ENCODE data around the gene GRAMD2B. TPM values are rescaled to one million over a fixed set of nuclear protein-coding genes. Genes with fewer than 3 reads are reported as not detected.
"Not testable (repeated sequence)": the region's sequence is repeated elsewhere in the genome, so short reads cannot be mapped to it uniquely, and the experiment has no call there.

Gene GRAMD2B
- total and polyA plus RNA-seq, 5 donors from 2014 or later, result 6.5 to 16.8 (median 8.1) TPM

DNA sequence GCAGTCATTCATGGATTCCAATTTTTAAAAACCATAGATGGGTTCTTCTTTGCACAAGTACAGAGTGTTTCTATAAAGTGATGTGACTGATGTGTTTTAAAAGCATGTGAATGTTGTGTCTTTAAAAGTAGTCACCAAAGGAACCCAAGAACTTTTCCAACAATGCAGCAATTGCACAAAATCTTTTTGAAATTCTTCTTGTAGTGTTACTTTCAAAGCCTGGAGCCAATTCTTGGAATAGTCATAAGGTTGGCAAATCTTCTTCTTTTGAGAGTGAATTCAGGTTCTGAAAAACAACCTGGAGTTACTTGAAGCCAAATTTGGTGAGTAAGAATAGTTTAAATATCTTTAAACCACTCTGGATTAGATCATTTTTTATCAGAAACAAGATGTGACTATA is 10.5 kb downstream of the GRAMD2B start:
- no peak overlapping the region for H3K4me3 Mint-ChIP-seq
- H3K36me3 Mint-ChIP-seq, result peaks cover 40% of the 10 kb centered on the region

DNA sequence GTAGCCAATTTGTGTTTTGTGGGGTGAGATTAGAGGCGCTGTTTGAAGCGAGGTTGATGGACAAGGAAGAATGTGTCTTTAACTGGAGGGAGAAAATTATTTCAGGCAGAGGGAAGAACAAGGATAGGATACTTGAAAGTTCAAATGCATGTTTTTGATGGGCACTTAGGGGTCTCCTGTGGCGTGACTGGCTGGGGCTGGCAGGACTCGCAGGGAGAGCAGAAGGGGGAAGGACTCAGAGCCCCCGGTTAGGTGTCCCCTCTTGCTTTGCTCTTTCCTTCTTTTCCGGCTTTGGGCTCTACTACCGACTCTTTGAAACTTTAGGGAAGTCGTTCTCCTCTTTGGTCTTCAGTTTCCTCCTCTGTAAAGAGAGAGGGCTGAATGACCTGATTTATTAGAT is 12.1 kb downstream of the GRAMD2B start:
- no peaks in the 10 kb centered on the region for H3K4me1 ChIP-seq (ENCODE audit: control insufficient read depth, insufficient read depth, low read length, poor library complexity, severe bottlenecking)
- ATAC-seq (ENCODE audit: low read depth in 2 of 2), result no peak
- no peaks in the 10 kb centered on the region for H3K36me3 ChIP-seq (ENCODE audit: control insufficient read depth, insufficient read depth, low read length)
- Mint-ChIP-seq H3K4me3 (no peak overlapping the region), H3K4me1 (peaks cover 25 to 44% (median 28%) of the 10 kb centered on the region in 4 donors), H3K27me3 (no peaks in the 10 kb centered on the region), H3K9me3 (peaks cover 0 to 1% (median 0%) of the 10 kb centered on the region in 7 donors), H3K27ac (no peak overlapping the region), H3K36me3 (peaks cover 34% of the 10 kb centered on the region)
- H3K27ac ChIP-seq (ENCODE audit: insufficient read depth, low read length, poor library complexity, severe bottlenecking), result no peak overlapping the region
- no peaks in the 10 kb centered on the region for H3K27me3 ChIP-seq (ENCODE audit: control insufficient read depth, insufficient read depth, low read length)
- H3K9me3 ChIP-seq (ENCODE audit: control insufficient read depth in 2 of 2, low read length in 2 of 2), result no peaks in the 10 kb centered on the region
- H3K4me3 ChIP-seq (ENCODE audit: low read depth, low read length), result no peak overlapping the region
- no peak for DNase-seq

More for the DNA sequence above, 10.5 kb downstream of the GRAMD2B start:
- Histone ChIP-seq H3K9me3 (ENCODE audit: control insufficient read depth in 2 of 2, low read length in 2 of 2) (no peaks in the 10 kb centered on the region), H3K4me1 (ENCODE audit: control insufficient read depth, insufficient read depth, low read length, poor library complexity, severe bottlenecking) (no peaks in the 10 kb centered on the region), H3K36me3 (ENCODE audit: control insufficient read depth, insufficient read depth, low read length) (peaks cover under 1% of the 10 kb centered on the region), H3K27ac (ENCODE audit: insufficient read depth, low read length, poor library complexity, severe bottlenecking) (no peak overlapping the region), H3K27me3 (ENCODE audit: control insufficient read depth, insufficient read depth, low read length) (no peaks in the 10 kb centered on the region), H3K4me3 (ENCODE audit: low read depth, low read length) (no peak overlapping the region)
- no peak for DNase-seq
- H3K27me3 Mint-ChIP-seq, result no peaks in the 10 kb centered on the region
- H3K9me3 Mint-ChIP-seq, result peaks cover 0 to 1% (median 0%) of the 10 kb centered on the region in 7 donors
- no peak for ATAC-seq (ENCODE audit: low read depth in 2 of 2)
- H3K27ac Mint-ChIP-seq, result no peak overlapping the region
- H3K4me1 Mint-ChIP-seq, result peaks cover 31 to 47% (median 36%) of the 10 kb centered on the region in 4 donors

DNA sequence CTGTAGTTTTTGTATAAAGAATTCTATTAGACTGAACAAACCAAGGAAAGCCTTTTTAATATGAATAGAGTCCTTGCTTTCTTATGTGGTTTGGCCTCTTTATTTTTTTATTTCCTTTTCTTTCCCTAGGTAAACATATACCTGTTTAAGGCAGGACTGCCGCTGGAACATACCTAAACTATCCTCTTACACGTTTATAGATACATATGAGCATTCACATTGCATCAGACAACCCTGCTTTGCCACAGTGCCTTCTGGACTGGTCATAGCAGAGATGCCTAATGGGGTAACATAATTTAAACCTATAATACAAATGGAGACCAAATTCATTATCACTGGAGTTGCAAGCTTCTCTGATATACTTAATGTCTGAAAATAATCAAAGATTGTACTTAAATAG is 12.5 kb downstream of the GRAMD2B start:
- H3K36me3 Mint-ChIP-seq, result peaks cover 31% of the 10 kb centered on the region
- Histone ChIP-seq H3K27ac (ENCODE audit: insufficient read depth, low read length, poor library complexity, severe bottlenecking) (no peak overlapping the region), H3K4me1 (ENCODE audit: control insufficient read depth, insufficient read depth, low read length, poor library complexity, severe bottlenecking) (no peaks in the 10 kb centered on the region), H3K27me3 (ENCODE audit: control insufficient read depth, insufficient read depth, low read length) (no peaks in the 10 kb centered on the region), H3K4me3 (ENCODE audit: low read depth, low read length) (no peak overlapping the region), H3K36me3 (ENCODE audit: control insufficient read depth, insufficient read depth, low read length) (no peaks in the 10 kb centered on the region), H3K9me3 (ENCODE audit: control insufficient read depth in 2 of 2, low read length in 2 of 2) (no peaks in the 10 kb centered on the region)
- H3K4me1 Mint-ChIP-seq, result peaks cover 22 to 41% (median 26%) of the 10 kb centered on the region in 4 donors
- DNase-seq, result no peak
- no peaks in the 10 kb centered on the region for H3K27me3 Mint-ChIP-seq
- peak overlapping the region in 2 of 3 donors; percentile 15 to 39 for H3K27ac Mint-ChIP-seq
- no peak overlapping the region for H3K4me3 Mint-ChIP-seq
- no peak for ATAC-seq (ENCODE audit: low read depth in 2 of 2)
- H3K9me3 Mint-ChIP-seq, result peaks cover 0 to 4% (median 0%) of the 10 kb centered on the region in 7 donors

DNA sequence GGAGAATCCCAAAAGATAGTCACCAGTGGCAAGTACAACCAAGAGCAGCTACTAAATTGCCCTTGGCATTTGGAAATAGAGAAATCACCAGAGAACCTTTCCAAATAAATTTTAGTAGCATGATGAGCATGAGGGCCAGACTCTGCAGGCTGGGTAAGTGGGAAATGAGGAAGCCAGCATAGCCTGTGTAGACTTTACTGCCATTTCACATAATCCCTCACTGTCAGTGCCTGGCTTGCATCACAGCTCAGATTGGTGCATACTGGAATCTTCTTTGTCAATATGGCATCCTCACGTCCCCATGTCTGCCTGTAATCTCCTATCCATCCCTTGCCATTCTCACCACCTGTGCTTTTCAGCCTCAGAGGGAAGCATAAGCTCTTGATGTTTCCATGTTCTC is 14.5 kb downstream of the GRAMD2B start:
- Histone ChIP-seq H3K36me3 (ENCODE audit: control insufficient read depth, insufficient read depth, low read length) (no peaks in the 10 kb centered on the region), H3K9me3 (ENCODE audit: control insufficient read depth in 2 of 2, low read length in 2 of 2) (no peaks in the 10 kb centered on the region), H3K4me1 (ENCODE audit: control insufficient read depth, insufficient read depth, low read length, poor library complexity, severe bottlenecking) (no peaks in the 10 kb centered on the region), H3K27me3 (ENCODE audit: control insufficient read depth, insufficient read depth, low read length) (no peaks in the 10 kb centered on the region), H3K27ac (ENCODE audit: insufficient read depth, low read length, poor library complexity, severe bottlenecking) (no peak overlapping the region), H3K4me3 (ENCODE audit: low read depth, low read length) (no peak overlapping the region)
- H3K27ac Mint-ChIP-seq, result peak overlapping the region in 2 of 3 donors; percentile 14 to 66
- peaks cover 17 to 45% (median 29%) of the 10 kb centered on the region in 4 donors for H3K4me1 Mint-ChIP-seq
- H3K36me3 Mint-ChIP-seq, result peaks cover 29% of the 10 kb centered on the region
- ATAC-seq (ENCODE audit: low read depth in 2 of 2) (no peak), DNase-seq (no peak)
- H3K27me3 Mint-ChIP-seq, result no peaks in the 10 kb centered on the region
- no peak overlapping the region for H3K4me3 Mint-ChIP-seq
- peaks cover 0 to 4% (median 0%) of the 10 kb centered on the region in 7 donors for H3K9me3 Mint-ChIP-seq

DNA sequence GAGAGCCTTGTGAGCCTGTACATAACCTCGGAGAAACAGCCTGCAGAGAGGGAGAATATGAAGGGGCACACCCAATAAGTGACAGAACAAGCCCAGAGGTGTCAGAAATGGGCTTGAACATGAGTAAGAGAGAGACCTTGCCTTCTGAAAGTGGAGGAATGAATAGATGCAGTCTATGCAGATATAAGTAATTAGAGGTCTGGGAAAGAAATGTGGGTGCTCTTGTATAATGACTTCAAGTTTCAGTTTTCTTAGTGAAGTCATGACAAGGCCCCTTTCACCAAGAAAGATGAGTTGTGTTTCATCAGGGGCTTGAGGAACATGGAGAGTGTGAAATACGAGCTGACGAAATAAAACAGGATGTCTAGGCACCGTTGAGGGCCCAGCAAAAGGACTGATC is 15.1 kb downstream of the GRAMD2B start:
- Mint-ChIP-seq H3K27ac (peak overlapping the region in 2 of 3 donors; percentile 14 to 66), H3K36me3 (peaks cover 27% of the 10 kb centered on the region), H3K4me1 (peaks cover 22 to 47% (median 32%) of the 10 kb centered on the region in 4 donors), H3K4me3 (no peak overlapping the region), H3K9me3 (peaks cover 0 to 4% (median 0%) of the 10 kb centered on the region in 7 donors), H3K27me3 (no peaks in the 10 kb centered on the region)
- ATAC-seq (ENCODE audit: low read depth in 2 of 2), result no peak
- H3K27ac ChIP-seq (ENCODE audit: insufficient read depth, low read length, poor library complexity, severe bottlenecking), result no peak overlapping the region
- H3K36me3 ChIP-seq (ENCODE audit: control insufficient read depth, insufficient read depth, low read length), result no peaks in the 10 kb centered on the region
- peak in 1 of 3 donors; percentile 40 for DNase-seq
- H3K4me3 ChIP-seq (ENCODE audit: low read depth, low read length), result no peak overlapping the region
- H3K27me3 ChIP-seq (ENCODE audit: control insufficient read depth, insufficient read depth, low read length), result no peaks in the 10 kb centered on the region
- no peaks in the 10 kb centered on the region for H3K9me3 ChIP-seq (ENCODE audit: control insufficient read depth in 2 of 2, low read length in 2 of 2)
- H3K4me1 ChIP-seq (ENCODE audit: control insufficient read depth, insufficient read depth, low read length, poor library complexity, severe bottlenecking), result peaks cover under 1% of the 10 kb centered on the region

DNA sequence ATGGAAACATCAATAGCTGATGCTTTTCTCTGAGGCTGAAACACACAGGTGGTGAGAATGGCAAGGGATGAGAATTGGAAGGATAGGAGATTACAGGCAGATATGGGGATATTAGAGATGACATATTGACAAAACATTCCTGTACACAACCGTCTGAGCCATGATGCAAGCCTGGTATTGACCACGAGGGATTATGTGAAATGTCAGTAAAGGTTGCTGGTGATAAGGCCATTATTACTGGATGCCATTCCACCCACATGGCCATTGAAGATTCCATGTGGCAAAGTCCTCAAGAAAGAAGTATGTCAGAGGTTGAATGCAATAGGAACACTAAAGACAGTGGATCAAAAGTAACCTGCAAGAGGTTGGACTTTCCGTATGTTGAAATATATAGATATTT is 15.7 kb downstream of the GRAMD2B start:
- Mint-ChIP-seq H3K4me1 (peaks cover 27 to 53% (median 37%) of the 10 kb centered on the region in 4 donors), H3K9me3 (peaks cover 0 to 4% (median 0%) of the 10 kb centered on the region in 7 donors), H3K4me3 (no peak overlapping the region), H3K36me3 (peaks cover 27% of the 10 kb centered on the region), H3K27me3 (no peaks in the 10 kb centered on the region), H3K27ac (peak overlapping the region in 2 of 3 donors; percentile 14 to 43)
- H3K4me3 ChIP-seq (ENCODE audit: low read depth, low read length), result no peak overlapping the region
- no peak for ATAC-seq (ENCODE audit: low read depth in 2 of 2)
- no peaks in the 10 kb centered on the region for H3K27me3 ChIP-seq (ENCODE audit: control insufficient read depth, insufficient read depth, low read length)
- no peak for DNase-seq
- H3K4me1 ChIP-seq (ENCODE audit: control insufficient read depth, insufficient read depth, low read length, poor library complexity, severe bottlenecking), result peaks cover 7% of the 10 kb centered on the region
- H3K36me3 ChIP-seq (ENCODE audit: control insufficient read depth, insufficient read depth, low read length), result no peaks in the 10 kb centered on the region
- H3K27ac ChIP-seq (ENCODE audit: insufficient read depth, low read length, poor library complexity, severe bottlenecking), result no peak overlapping the region
- no peaks in the 10 kb centered on the region for H3K9me3 ChIP-seq (ENCODE audit: control insufficient read depth in 2 of 2, low read length in 2 of 2)

DNA sequence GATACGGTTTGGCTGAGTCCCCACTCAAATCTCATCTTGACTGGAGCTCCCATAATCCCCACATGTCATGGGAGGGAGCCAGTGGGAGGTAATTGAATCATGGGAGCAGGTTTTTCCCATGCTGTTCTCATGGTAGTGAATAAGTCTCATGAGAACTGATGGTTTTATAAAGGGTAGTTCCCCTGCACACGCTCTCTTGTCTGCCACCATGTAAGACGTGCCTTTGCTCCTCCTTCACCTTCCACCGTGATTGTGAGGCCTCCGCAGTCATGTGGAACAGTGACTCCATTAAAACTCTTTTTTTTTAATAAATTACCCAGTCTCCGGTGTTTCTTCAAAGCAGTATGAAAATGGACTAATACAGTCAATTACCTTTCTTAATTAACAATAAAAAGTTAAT is 16.5 kb downstream of the GRAMD2B start:
- not testable (repeated sequence) for H3K4me3 ChIP-seq (ENCODE audit: low read depth, low read length); H3K27me3 Mint-ChIP-seq; H3K27ac ChIP-seq (ENCODE audit: insufficient read depth, low read length, poor library complexity, severe bottlenecking); H3K36me3 ChIP-seq (ENCODE audit: control insufficient read depth, insufficient read depth, low read length); ATAC-seq (ENCODE audit: low read depth in 2 of 2); H3K27ac Mint-ChIP-seq; H3K4me3 Mint-ChIP-seq; H3K27me3 ChIP-seq (ENCODE audit: control insufficient read depth, insufficient read depth, low read length); H3K9me3 Mint-ChIP-seq; H3K9me3 ChIP-seq (ENCODE audit: control insufficient read depth in 2 of 2, low read length in 2 of 2); DNase-seq
- Mint-ChIP-seq H3K36me3 (peaks cover 27% of the 10 kb centered on the region), H3K4me1 (peaks cover 35 to 60% (median 45%) of the 10 kb centered on the region in 4 donors)
- H3K4me1 ChIP-seq (ENCODE audit: control insufficient read depth, insufficient read depth, low read length, poor library complexity, severe bottlenecking), result peaks cover 16% of the 10 kb centered on the region

DNA sequence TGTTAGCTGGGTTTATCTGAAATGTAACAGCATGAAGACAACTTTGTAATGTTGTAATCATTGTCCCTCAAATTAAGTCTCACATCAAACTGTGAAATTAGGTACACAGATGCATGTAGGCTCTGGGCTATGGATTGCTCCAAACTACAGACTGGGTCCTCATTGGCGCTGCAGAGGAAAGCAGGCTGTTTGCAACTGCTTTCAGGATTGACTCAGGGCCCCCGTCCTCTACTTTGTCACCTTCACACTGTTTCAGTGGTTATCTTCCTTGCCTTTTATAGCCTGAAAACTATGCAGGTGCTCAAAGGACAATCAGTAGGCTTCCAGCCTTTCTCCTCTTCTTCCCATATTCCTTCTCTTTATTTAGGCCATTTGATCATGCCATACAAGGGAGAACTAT is 18.0 kb downstream of the GRAMD2B start:
- H3K4me3 Mint-ChIP-seq, result no peak overlapping the region
- Histone ChIP-seq H3K4me3 (ENCODE audit: low read depth, low read length) (no peak overlapping the region), H3K27ac (ENCODE audit: insufficient read depth, low read length, poor library complexity, severe bottlenecking) (no peak overlapping the region), H3K36me3 (ENCODE audit: control insufficient read depth, insufficient read depth, low read length) (no peaks in the 10 kb centered on the region), H3K9me3 (ENCODE audit: control insufficient read depth in 2 of 2, low read length in 2 of 2) (no peaks in the 10 kb centered on the region), H3K27me3 (ENCODE audit: control insufficient read depth, insufficient read depth, low read length) (no peaks in the 10 kb centered on the region), H3K4me1 (ENCODE audit: control insufficient read depth, insufficient read depth, low read length, poor library complexity, severe bottlenecking) (peaks cover 31% of the 10 kb centered on the region)
- peaks cover 42 to 65% (median 51%) of the 10 kb centered on the region in 4 donors for H3K4me1 Mint-ChIP-seq
- H3K27ac Mint-ChIP-seq, result peak overlapping the region in 2 of 3 donors; percentile 5 to 30
- ATAC-seq (ENCODE audit: low read depth in 2 of 2), result no peak
- peaks cover 23% of the 10 kb centered on the region for H3K36me3 Mint-ChIP-seq
- H3K27me3 Mint-ChIP-seq, result no peaks in the 10 kb centered on the region
- DNase-seq, result no peak
- peaks cover 0 to 4% (median 0%) of the 10 kb centered on the region in 7 donors for H3K9me3 Mint-ChIP-seq

All from CD4-positive, CD25-positive, alpha-beta regulatory T cell (primary cell).